Esophagus muscularis mucosa (tissue), 4 donors: Measurements from ENCODE around the gene KIF21A.

Source experiments
- CTCF ChIP-seq, 3 experiments: fragments of 200-600 bp in 2 of 3; fragments of 450-650 bp in 1 of 3; sonication (generic) in 2 of 3; IDR thresholded peaks; one replicate each; pipeline ENCODE4 v1.5.1; 2017 to 2019; ENCODE audit warnings: antibody characterized with exemption in 3 of 3, mild to moderate bottlenecking in 2 of 3, moderate library complexity in 1 of 3
- EP300 ChIP-seq: sonication (generic); formaldehyde crosslinking; IDR thresholded peaks from one replicate; pipeline ENCODE4 v1.6.1; 2017; ENCODE audit warnings: antibody characterized with exemption
- POLR2A ChIP-seq: fragments of 450-650 bp; IDR thresholded peaks from one replicate; pipeline ENCODE4 v1.6.1; 2017; ENCODE audit warnings: antibody characterized with exemption, moderate library complexity, mild to moderate bottlenecking, low read depth

DNA sequence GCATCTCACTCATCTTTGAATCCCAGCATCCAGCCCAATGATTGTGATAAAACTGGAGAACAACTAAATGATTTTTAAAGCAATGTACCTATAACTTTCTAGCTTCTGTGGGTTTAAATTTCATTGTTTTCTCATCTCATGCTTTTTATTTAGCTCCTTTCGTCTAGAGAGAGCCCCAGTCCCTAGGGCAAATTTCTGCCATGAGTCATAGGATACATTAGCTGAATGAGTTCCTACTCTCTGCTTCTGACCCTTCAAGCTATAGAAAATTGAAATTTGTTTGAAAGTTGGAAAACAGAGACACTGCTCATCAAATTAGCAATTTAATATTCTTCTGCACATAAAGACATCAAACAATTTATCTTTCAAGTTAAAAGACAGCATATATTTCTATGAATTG, 113.9 kb downstream of the KIF21A start:
- TF ChIP-seq CTCF (IDR thresholded peaks at IDR 0.05) (no peak), POLR2A (no peak), EP300 (no peak)
